SJCRH30 (cell line): ENCODE data around the gene NBL1. TPM values are rescaled to one million over a fixed set of nuclear protein-coding genes. Genes with fewer than 3 reads are reported as not detected.

Experiments
- DNase-seq, 2 experiments: peaks; one replicate each; pipeline ENCODE4 v3.0.0-alpha.2; 2015 to 2020
- H3K27ac ChIP-seq: fragments of 250-450 bp; sonication (Bioruptor Pico); 2 replicates; pipeline ENCODE4 v1.5.1; 2020; ENCODE audit warnings: mild to moderate bottlenecking, moderate library complexity
- H3K27me3 ChIP-seq: fragments of 250-450 bp; sonication (Bioruptor Pico); 2 replicates; pipeline ENCODE4 v1.5.1; 2020; ENCODE audit warnings: mild to moderate bottlenecking, moderate library complexity
- H3K36me3 ChIP-seq: fragments of 250-450 bp; sonication (Bioruptor Pico); 2 replicates; pipeline ENCODE4 v1.5.1; 2020; ENCODE audit warnings: mild to moderate bottlenecking, moderate library complexity
- H3K4me1 ChIP-seq: fragments of 250-450 bp; sonication (Bioruptor Pico); 2 replicates; pipeline ENCODE4 v1.5.1; 2020; ENCODE audit warnings: mild to moderate bottlenecking, moderate library complexity
- H3K4me3 ChIP-seq: fragments of 250-450 bp; sonication (Bioruptor Pico); 2 replicates; pipeline ENCODE4 v1.5.1; 2020; ENCODE audit warnings: mild to moderate bottlenecking, moderate library complexity
- H3K9me3 ChIP-seq: fragments of 250-450 bp; sonication (Bioruptor Pico); replicated peaks from 2 replicates; pipeline ENCODE4 v1.5.1; 2020; ENCODE audit warnings: mild to moderate bottlenecking, moderate library complexity
- total RNA-seq: library from RNA; depleted of rRNA; stranded (reverse); fragments of >200 nt; shearing (Covaris generic); gene quantifications from 2 replicates; pipeline ENCODE4 v1.2.3, GENCODE V29; 2014

NBL1 gene
- total RNA-seq, 1 experiment from 2014 or later = 3.5 TPM

DNA sequence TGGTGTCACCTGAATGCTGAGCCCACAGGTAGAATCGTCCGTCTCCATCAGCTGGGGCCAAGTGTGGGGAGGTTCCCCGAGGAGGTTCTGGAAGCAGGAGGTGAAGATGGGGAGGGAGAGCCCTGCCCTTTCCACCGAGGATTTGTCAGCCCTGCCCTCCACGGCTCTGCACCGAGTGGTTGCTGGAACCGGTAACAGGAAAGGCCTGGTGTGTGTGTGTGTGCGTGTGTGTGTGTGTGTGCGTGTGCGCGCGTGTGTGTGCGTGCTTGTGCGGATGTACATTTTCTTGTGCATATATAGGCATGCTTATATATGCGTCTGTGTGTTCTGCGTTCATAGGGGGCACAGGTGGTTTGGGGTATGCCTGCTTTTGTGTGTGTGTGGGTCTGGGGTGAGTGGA lies 3.5 kb downstream of the NBL1 start:
- no peaks in the 10 kb centered on the region for H3K9me3 ChIP-seq
- H3K36me3 ChIP-seq = no peaks in the 10 kb centered on the region
- H3K27me3 ChIP-seq = no peaks in the 10 kb centered on the region
- H3K4me1 ChIP-seq = peaks cover 6% of the 10 kb centered on the region; the same call in 1 of the 2 replicates
- H3K27ac ChIP-seq = no peak overlapping the region
- no peak overlapping the region for H3K4me3 ChIP-seq
- DNase-seq = no peak

DNA sequence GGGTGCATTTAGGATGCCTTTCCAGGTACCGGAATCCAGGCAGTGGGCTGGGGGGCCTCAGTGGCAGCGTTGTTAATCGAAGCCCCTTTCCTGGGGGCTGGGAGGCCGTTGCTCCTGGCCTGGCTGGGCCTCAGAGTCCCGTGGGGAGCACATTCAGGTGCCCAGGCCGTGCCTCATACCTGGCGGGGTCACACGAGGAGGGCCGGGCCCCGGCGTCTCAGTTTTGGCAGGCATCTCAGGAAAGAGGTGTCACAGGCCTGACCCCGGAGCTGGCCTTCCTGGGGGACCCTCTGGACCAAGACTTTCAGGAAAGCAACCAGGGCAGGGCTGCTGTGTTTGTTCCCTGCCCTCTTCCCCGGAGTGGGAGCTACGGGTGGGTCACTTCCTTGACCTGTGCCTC lies 4.1 kb downstream of the NBL1 start:
- H3K27ac ChIP-seq = no peak overlapping the region
- H3K4me3 ChIP-seq = no peak overlapping the region
- H3K4me1 ChIP-seq = peaks cover 6% of the 10 kb centered on the region; the same call in 1 of the 2 replicates
- no peaks in the 10 kb centered on the region for H3K36me3 ChIP-seq
- DNase-seq = no peak
- H3K9me3 ChIP-seq = no peaks in the 10 kb centered on the region
- H3K27me3 ChIP-seq = no peaks in the 10 kb centered on the region

DNA sequence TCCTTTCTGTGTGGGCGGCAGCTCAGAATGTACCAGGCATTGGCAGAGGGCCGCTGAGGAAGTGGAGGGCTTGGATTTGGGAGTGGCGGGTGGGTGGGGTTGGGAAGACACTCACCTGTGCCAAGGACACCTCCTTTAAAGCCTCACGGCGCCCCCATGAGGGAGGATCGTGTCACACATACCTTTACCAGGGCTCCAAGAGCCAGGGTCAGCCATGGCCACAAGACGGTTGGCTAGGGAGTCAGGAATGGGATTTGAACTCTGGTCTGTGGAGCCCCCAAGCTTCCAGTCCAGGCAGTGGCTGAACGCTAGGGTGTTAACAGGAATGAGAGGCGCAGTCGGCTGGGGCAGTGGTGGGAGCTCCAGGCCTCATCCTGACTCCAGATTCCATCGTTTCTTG lies 4.6 kb downstream of the NBL1 start:
- peak in 1 of 2 experiments; percentile 42 for DNase-seq
- no peaks in the 10 kb centered on the region for H3K27me3 ChIP-seq

DNA sequence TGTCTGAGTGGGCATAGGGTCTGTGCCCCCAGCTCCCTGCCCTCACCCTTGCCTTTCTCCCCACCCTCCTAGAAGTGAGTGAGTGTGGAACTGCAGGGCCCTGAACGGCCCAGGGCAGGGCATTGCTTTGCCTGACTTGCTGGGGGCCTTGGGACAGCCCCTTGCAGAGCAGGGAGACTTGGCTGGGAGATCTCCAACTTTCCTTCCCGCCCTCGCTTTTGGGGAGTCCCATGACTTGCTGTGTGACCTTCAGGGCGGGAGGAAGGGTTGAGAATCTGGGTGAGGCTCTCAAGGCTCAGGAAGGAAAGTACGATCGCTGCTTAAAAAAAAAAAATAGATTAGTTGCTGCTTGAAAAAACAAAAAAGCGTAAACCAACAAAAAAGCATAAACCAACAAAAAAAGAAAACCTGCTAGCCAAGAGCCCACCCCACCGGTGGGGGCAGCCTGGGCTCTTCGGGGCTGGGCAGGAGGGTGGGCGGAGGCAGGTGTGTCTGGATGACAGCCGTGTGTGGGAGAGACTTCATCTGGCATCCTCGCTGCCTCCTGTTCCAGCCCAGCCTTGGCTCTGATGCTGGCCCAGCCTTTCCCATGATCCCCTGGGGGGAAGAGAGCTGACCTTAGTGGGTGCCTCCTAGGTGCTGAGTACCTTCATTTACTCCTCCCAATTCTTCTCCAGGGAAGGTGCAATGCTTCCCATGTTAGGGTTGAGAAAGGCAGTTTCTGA lies 6.5 kb downstream of the NBL1 start:
- DNase-seq = no peak
- no peaks in the 10 kb centered on the region for H3K27me3 ChIP-seq
- H3K4me3 ChIP-seq = no peak overlapping the region
- peaks cover 9% of the 10 kb centered on the region; the same call in 1 of the 2 replicates for H3K4me1 ChIP-seq
- no peaks in the 10 kb centered on the region for H3K36me3 ChIP-seq
- no peaks in the 10 kb centered on the region for H3K9me3 ChIP-seq
- no peak overlapping the region for H3K27ac ChIP-seq

More for the DNA sequence above, 4.6 kb downstream of the NBL1 start:
- H3K27ac ChIP-seq = no peak overlapping the region
- no peaks in the 10 kb centered on the region for H3K36me3 ChIP-seq
- H3K4me1 ChIP-seq = peaks cover 6% of the 10 kb centered on the region; the same call in 1 of the 2 replicates
- no peaks in the 10 kb centered on the region for H3K9me3 ChIP-seq
- H3K4me3 ChIP-seq = no peak overlapping the region

DNA sequence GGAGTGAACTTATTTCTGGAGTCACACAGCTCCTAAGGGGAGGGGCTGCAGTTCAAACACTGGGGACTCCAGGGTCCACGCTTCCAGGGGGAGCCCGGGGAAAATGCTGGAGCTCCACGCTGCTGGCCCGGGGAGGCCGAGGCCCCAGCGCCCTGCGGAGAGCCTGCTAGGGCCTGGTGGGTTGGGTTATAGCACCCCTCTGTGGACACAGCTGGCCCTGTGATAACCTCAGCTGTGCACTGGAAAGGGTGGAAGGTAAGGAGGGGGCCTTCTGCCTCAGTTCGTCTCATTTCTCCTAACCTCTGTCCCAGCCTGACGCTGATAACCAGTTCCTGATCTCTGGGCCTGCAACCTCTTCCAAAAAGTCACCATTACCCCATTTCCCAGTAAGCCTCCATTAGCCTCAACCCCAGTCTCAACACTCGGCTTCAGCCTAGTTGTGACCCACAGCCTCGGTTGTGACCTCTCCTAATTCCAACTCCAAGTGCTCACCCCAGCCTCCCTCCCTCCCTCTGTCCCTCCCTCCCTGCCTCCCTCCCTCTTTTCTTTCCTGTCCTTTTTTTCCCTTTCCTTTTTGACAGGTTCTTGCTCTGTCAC lies 7.1 kb downstream of the NBL1 start:
- H3K27ac ChIP-seq = no peak overlapping the region
- DNase-seq = peak; percentile 70 to 83
- H3K9me3 ChIP-seq = no peaks in the 10 kb centered on the region

DNA sequence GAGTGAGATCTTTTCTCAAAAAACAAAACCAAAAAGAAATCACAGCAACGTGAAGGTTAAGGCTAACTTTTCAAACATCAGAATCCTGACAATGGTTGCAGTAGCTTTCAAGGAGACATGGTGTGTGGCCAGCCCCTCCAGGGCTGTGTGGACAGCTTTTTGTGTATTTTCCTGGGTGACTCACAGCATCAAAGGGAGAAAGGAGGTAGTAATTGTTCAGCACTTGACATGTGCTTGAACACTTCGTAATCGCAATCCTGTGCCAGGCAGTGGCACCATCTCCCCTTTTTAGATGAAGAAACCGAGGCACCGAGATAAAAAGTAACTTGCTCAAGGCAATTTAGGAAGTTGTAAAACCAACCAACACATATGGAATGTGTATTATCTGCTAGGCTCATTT lies 10.3 kb downstream of the NBL1 start:
- no peak for DNase-seq
- Histone ChIP-seq H3K4me1 (peaks cover 6% of the 10 kb centered on the region; the same call in 1 of the 2 replicates), H3K27me3 (no peaks in the 10 kb centered on the region)

More for the DNA sequence above, 7.1 kb downstream of the NBL1 start:
- no peaks in the 10 kb centered on the region for H3K27me3 ChIP-seq
- H3K4me3 ChIP-seq = no peak overlapping the region
- peaks cover 9% of the 10 kb centered on the region; the same call in 1 of the 2 replicates for H3K4me1 ChIP-seq
- H3K36me3 ChIP-seq = no peaks in the 10 kb centered on the region

DNA sequence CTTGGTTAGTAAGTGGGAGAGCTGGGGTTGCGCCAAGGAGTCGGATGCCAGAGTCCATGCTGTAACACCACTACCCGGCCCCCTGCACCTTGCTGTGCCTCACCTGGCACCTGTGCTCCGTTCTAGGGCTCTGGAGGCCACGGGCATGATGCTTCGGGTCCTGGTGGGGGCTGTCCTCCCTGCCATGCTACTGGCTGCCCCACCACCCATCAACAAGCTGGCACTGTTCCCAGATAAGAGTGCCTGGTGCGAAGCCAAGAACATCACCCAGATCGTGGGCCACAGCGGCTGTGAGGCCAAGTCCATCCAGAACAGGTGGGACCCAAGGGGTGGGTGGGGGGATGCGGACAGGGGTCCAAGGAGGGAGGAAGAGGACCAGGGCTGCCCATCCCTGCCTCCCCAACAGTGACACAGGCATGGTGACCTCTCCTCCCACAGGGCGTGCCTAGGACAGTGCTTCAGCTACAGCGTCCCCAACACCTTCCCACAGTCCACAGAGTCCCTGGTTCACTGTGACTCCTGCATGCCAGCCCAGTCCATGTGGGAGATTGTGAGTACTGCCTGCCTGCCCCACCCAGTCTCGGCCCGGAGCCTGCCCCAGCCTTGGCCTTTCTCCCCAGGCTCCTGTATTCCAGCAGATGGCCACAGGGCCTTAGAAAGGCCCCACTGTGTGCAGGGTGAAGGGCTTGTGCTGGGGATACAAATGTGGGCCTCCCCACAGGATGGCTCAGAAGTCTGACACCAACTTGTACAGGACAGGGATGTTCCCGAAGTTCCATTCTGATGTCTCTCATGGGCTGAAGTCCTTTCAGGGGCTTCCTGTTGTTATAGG lies 11.0 kb downstream of the NBL1 start:
- H3K36me3 ChIP-seq = no peaks in the 10 kb centered on the region
- no peaks in the 10 kb centered on the region for H3K9me3 ChIP-seq
- H3K27me3 ChIP-seq = no peaks in the 10 kb centered on the region
- H3K27ac ChIP-seq = no peak overlapping the region
- H3K4me1 ChIP-seq = peaks cover 8% of the 10 kb centered on the region; the same call in 1 of the 2 replicates
- DNase-seq = no peak
- H3K4me3 ChIP-seq = no peak overlapping the region

More for the DNA sequence above, 10.3 kb downstream of the NBL1 start:
- Histone ChIP-seq H3K4me3 (no peak overlapping the region), H3K27ac (no peak overlapping the region), H3K9me3 (no peaks in the 10 kb centered on the region), H3K36me3 (no peaks in the 10 kb centered on the region)

DNA sequence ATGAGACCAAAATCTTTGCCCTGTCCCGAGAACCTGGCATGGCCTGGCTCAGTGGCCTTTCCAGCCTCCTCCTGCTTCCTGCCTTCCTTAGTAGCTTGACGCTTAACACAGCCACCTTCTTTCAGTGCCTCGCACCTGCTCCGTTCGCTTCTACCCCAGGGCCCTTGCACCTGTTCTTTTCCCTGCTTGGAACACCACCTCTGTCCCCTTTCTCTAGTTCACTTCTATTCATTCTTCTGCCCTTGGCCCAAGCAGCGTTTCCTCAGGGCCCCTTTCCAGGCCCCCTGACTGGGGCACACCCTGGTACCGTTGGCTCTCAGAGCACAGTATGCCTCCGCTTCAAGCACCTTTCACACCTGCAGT lies 11.6 kb downstream of the NBL1 start:
- Histone ChIP-seq H3K27ac (no peak overlapping the region), H3K27me3 (no peaks in the 10 kb centered on the region), H3K9me3 (no peaks in the 10 kb centered on the region), H3K4me1 (peaks cover 12% of the 10 kb centered on the region; the same call in 1 of the 2 replicates), H3K4me3 (no peak overlapping the region), H3K36me3 (no peaks in the 10 kb centered on the region)
- DNase-seq = no peak

DNA sequence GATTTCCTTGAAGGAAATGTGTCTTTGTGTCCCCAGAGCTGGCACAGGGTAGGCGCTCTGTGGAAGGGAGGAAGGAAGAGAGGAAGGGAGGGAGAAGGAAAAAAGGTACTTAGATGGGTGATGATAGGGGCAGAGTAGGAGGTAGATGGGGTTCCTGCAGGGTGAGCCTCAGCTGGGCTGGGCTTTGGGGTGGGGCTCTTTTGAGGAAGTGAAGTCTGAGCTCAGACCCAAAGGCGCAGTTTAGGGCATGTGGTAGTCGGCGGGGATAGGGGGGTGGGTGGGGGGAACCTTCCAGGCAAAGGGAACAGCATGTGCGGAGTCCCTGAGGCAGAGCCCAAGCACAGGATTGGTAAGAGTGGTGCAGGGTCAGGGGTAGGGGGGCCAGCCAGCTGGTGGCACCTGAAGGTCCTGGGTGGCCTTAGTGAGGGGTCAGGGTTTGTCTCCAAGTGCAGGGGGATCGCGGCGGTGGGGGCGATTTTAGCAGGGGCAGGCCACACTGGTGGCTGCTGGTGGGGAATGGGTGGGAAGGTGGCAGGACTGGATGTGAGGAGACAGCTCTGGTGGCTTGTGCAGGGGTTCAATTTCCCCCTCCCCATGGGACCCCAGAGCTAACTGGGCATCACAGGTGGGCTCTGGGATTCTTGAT lies 12.1 kb downstream of the NBL1 start:
- Histone ChIP-seq H3K27me3 (no peaks in the 10 kb centered on the region), H3K27ac (no peak overlapping the region), H3K9me3 (no peaks in the 10 kb centered on the region), H3K36me3 (no peaks in the 10 kb centered on the region), H3K4me1 (peaks cover 9% of the 10 kb centered on the region; the same call in 1 of the 2 replicates), H3K4me3 (no peak overlapping the region)
- DNase-seq = no peak

DNA sequence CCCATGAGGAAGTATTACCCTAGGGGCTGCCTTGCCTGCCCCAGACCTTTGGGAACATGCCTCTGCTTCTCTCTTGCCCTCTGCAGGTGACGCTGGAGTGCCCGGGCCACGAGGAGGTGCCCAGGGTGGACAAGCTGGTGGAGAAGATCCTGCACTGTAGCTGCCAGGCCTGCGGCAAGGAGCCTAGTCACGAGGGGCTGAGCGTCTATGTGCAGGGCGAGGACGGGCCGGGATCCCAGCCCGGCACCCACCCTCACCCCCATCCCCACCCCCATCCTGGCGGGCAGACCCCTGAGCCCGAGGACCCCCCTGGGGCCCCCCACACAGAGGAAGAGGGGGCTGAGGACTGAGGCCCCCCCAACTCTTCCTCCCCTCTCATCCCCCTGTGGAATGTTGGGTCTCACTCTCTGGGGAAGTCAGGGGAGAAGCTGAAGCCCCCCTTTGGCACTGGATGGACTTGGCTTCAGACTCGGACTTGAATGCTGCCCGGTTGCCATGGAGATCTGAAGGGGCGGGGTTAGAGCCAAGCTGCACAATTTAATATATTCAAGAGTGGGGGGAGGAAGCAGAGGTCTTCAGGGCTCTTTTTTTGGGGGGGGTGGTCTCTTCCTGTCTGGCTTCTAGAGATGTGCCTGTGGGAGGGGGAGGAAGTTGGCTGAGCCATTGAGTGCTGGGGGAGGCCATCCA lies 12.8 kb downstream of the NBL1 start:
- Histone ChIP-seq H3K27ac (no peak overlapping the region), H3K36me3 (no peaks in the 10 kb centered on the region), H3K4me3 (no peak overlapping the region), H3K4me1 (peaks cover 11% of the 10 kb centered on the region), H3K27me3 (no peaks in the 10 kb centered on the region), H3K9me3 (no peaks in the 10 kb centered on the region)
- DNase-seq = no peak

DNA sequence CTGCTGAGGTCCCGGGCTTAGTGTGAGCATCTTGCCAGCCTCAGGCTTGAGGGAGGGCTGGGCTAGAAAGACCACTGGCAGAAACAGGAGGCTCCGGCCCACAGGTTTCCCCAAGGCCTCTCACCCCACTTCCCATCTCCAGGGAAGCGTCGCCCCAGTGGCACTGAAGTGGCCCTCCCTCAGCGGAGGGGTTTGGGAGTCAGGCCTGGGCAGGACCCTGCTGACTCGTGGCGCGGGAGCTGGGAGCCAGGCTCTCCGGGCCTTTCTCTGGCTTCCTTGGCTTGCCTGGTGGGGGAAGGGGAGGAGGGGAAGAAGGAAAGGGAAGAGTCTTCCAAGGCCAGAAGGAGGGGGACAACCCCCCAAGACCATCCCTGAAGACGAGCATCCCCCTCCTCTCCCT lies 13.4 kb downstream of the NBL1 start:
- Histone ChIP-seq H3K27ac (no peak overlapping the region), H3K27me3 (no peaks in the 10 kb centered on the region), H3K4me3 (no peak overlapping the region), H3K36me3 (no peaks in the 10 kb centered on the region), H3K4me1 (peaks cover 14% of the 10 kb centered on the region), H3K9me3 (no peaks in the 10 kb centered on the region)
- DNase-seq = no peak

DNA sequence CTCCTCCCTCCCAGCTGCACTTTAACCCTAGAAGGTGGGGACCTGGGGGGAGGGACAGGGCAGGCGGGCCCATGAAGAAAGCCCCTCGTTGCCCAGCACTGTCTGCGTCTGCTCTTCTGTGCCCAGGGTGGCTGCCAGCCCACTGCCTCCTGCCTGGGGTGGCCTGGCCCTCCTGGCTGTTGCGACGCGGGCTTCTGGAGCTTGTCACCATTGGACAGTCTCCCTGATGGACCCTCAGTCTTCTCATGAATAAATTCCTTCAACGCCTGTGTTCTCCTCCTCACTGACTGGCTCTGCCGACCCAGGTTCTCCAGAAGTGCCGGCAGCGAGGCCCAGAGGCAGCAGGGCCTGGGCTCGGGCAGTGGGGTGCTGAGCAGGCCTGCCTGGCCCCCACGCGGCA lies 14.1 kb downstream of the NBL1 start:
- H3K36me3 ChIP-seq = no peaks in the 10 kb centered on the region
- no peak overlapping the region for H3K4me3 ChIP-seq
- H3K27me3 ChIP-seq = no peaks in the 10 kb centered on the region
- H3K27ac ChIP-seq = no peak overlapping the region
- no peak for DNase-seq
- H3K4me1 ChIP-seq = peaks cover 14% of the 10 kb centered on the region
- no peaks in the 10 kb centered on the region for H3K9me3 ChIP-seq

DNA sequence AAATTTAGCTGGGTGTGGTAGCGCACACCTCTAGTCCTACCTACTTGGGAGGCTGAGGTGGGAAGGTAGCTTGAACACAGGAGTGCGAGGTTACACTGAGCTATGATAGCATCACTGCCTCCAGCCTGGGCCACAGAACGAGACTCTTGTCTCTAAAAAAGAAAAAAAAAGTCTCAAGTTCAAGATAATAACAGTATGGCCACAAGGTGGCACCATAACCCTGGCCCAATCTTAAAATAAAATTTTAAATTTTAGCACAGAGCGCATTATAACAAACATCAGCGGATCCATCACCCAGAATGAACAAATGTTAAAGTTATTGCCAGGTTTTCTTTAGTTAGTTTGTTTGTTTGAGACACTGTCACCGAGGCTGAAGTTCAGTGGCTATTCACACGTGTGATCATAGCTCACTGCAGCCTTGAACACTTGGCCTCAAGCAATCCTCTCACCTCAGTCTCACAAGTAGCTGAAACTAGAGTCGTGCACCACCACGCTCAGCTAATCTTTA lies 17.7 kb downstream of the NBL1 start:
- peaks cover 10% of the 10 kb centered on the region for H3K4me1 ChIP-seq
- DNase-seq = peak in 1 of 2 experiments; percentile 72
- no peak overlapping the region for H3K4me3 ChIP-seq
- H3K27me3 ChIP-seq = peaks cover 6% of the 10 kb centered on the region
- H3K9me3 ChIP-seq = no peaks in the 10 kb centered on the region
- H3K27ac ChIP-seq = no peak overlapping the region
- no peaks in the 10 kb centered on the region for H3K36me3 ChIP-seq

DNA sequence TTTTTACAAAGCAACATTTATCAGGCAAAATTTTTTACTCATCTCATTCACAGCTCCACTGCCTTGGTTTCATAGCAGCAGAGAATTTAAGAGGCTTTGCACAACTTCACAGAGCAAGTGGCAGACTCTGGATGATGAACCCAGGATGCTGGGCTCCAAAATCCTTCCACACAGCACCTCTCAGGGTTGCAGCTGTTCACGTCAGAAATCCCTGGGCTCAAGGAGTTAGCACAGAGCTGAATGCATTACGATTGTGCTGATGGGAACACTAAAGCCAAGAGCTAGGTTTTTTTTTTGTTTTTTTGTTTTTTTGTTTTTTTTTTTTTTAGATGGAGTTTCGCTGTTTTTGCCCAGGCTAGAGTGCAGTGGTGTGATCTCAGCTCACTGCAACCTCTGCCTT lies 18.2 kb downstream of the NBL1 start:
- H3K4me3 ChIP-seq = no peak overlapping the region
- H3K27ac ChIP-seq = no peak overlapping the region
- H3K27me3 ChIP-seq = peaks cover 6% of the 10 kb centered on the region
- H3K9me3 ChIP-seq = no peaks in the 10 kb centered on the region
- peak; percentile 86 to 94 for DNase-seq
- H3K36me3 ChIP-seq = no peaks in the 10 kb centered on the region
- H3K4me1 ChIP-seq = peaks cover 10% of the 10 kb centered on the region
